SK-N-SH (cell line): Measurements from ENCODE around the gene FMNL2.

ENCODE experiments used
- FOXJ3 ChIP-seq: sonication (generic); formaldehyde crosslinking; IDR thresholded peaks from 2 replicates; pipeline ENCODE4 v1.5.1; 2020; ENCODE audit warnings: mild to moderate bottlenecking, missing genetic modification reagents
- JUND ChIP-seq: IDR thresholded peaks from 2 replicates; pipeline ENCODE4 v1.4.0; 2012
- TCF12 ChIP-seq: IDR thresholded peaks from 2 replicates; pipeline ENCODE4 v1.4.0; 2012
- TF ChIP-seq, protein P1 (sequence below): fragments of 200-600 bp; sonication (generic); IDR thresholded peaks from 2 replicates; pipeline ENCODE4 v1.6.1; 2017; ENCODE audit warnings: antibody characterized with exemption, mild to moderate bottlenecking, moderate library complexity
- TF ChIP-seq, protein P2 (sequence below): IDR thresholded peaks from 2 replicates; pipeline ENCODE4 v1.4.0; 2012; ENCODE audit warnings: low read depth
- TF ChIP-seq, protein P3 (sequence below): fragments of 150-350 bp; IDR thresholded peaks from 2 replicates; pipeline ENCODE4 v1.6.1; 2017; ENCODE audit warnings: antibody characterized with exemption, low read length, low read depth, borderline replicate concordance
- TF ChIP-seq, protein P4 (sequence below): IDR thresholded peaks from 2 replicates; pipeline ENCODE4 v1.6.1; 2012; ENCODE audit warnings: mild to moderate bottlenecking, low read depth, low read length, moderate library complexity

DNA sequence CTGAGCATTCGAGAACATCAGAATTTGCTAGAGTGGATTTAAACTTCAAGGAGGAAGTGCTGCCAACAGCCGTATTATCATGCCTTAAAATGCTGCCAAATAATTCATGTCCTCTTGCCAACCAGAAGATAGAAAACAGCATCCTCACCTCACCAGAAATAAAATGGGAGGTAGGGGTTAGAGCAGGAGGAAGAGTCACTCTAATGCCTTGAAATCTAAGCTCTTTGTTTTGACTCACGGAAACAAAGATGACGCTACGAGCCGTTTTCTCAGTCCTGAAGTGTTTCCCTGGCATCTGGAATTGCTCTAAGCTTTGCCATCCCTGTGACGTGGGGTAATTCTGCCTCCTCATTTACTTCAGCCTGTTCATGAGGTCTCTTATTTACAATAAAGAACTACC lies 285.2 kb downstream of the FMNL2 start:
- TF ChIP-seq, protein P1, sequence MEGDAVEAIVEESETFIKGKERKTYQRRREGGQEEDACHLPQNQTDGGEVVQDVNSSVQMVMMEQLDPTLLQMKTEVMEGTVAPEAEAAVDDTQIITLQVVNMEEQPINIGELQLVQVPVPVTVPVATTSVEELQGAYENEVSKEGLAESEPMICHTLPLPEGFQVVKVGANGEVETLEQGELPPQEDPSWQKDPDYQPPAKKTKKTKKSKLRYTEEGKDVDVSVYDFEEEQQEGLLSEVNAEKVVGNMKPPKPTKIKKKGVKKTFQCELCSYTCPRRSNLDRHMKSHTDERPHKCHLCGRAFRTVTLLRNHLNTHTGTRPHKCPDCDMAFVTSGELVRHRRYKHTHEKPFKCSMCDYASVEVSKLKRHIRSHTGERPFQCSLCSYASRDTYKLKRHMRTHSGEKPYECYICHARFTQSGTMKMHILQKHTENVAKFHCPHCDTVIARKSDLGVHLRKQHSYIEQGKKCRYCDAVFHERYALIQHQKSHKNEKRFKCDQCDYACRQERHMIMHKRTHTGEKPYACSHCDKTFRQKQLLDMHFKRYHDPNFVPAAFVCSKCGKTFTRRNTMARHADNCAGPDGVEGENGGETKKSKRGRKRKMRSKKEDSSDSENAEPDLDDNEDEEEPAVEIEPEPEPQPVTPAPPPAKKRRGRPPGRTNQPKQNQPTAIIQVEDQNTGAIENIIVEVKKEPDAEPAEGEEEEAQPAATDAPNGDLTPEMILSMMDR: no peak
- TF ChIP-seq, protein P2, sequence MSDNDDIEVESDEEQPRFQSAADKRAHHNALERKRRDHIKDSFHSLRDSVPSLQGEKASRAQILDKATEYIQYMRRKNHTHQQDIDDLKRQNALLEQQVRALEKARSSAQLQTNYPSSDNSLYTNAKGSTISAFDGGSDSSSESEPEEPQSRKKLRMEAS: no peak
- no peak for TF ChIP-seq JUND
- TF ChIP-seq TCF12: no peak
- TF ChIP-seq, protein P3, sequence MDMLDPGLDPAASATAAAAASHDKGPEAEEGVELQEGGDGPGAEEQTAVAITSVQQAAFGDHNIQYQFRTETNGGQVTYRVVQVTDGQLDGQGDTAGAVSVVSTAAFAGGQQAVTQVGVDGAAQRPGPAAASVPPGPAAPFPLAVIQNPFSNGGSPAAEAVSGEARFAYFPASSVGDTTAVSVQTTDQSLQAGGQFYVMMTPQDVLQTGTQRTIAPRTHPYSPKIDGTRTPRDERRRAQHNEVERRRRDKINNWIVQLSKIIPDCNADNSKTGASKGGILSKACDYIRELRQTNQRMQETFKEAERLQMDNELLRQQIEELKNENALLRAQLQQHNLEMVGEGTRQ: no peak
- TF ChIP-seq, protein P4, sequence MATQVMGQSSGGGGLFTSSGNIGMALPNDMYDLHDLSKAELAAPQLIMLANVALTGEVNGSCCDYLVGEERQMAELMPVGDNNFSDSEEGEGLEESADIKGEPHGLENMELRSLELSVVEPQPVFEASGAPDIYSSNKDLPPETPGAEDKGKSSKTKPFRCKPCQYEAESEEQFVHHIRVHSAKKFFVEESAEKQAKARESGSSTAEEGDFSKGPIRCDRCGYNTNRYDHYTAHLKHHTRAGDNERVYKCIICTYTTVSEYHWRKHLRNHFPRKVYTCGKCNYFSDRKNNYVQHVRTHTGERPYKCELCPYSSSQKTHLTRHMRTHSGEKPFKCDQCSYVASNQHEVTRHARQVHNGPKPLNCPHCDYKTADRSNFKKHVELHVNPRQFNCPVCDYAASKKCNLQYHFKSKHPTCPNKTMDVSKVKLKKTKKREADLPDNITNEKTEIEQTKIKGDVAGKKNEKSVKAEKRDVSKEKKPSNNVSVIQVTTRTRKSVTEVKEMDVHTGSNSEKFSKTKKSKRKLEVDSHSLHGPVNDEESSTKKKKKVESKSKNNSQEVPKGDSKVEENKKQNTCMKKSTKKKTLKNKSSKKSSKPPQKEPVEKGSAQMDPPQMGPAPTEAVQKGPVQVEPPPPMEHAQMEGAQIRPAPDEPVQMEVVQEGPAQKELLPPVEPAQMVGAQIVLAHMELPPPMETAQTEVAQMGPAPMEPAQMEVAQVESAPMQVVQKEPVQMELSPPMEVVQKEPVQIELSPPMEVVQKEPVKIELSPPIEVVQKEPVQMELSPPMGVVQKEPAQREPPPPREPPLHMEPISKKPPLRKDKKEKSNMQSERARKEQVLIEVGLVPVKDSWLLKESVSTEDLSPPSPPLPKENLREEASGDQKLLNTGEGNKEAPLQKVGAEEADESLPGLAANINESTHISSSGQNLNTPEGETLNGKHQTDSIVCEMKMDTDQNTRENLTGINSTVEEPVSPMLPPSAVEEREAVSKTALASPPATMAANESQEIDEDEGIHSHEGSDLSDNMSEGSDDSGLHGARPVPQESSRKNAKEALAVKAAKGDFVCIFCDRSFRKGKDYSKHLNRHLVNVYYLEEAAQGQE: no peak
- no peak for TF ChIP-seq FOXJ3 (CRISPR knock-in tag)
